Omental fat pad (tissue), 4 donors: ENCODE data around the gene MYBPC1. TPM values are rescaled to one million over a fixed set of nuclear protein-coding genes. Genes with fewer than 3 reads are reported as not detected.
"Not testable (repeated sequence)": the region's sequence is repeated elsewhere in the genome, so short reads cannot be mapped to it uniquely, and the experiment has no call there.

Source experiments
- ATAC-seq: fragments of 150-250 bp; one replicate; pipeline ENCODE4 v1.9.1; 2016; ENCODE audit warnings: mild to moderate bottlenecking, moderate library complexity; ENCODE audit not compliant: low FRiP score
- DNase-seq: peaks from one replicate; pipeline ENCODE4 v3.0.0-alpha.2; 2019; ENCODE audit warnings: low spot score
- total RNA-seq, 4 donors: library from RNA; depleted of rRNA; stranded (reverse); fragments of >200 nt; gene quantifications; one replicate each; pipeline ENCODE4 v1.1.0, GENCODE V29; 2016
- TF ChIP-seq, protein P1 (sequence below), 3 donors: fragments of 450-650 bp; IDR thresholded peaks; one replicate each; pipeline ENCODE4 v1.5.1; 2016 to 2017; ENCODE audit warnings: antibody characterized with exemption in 3 of 3, mild to moderate bottlenecking in 3 of 3, moderate library complexity in 2 of 3

Gene MYBPC1
- total RNA-seq, 4 donors from 2014 or later, result not detected

DNA sequence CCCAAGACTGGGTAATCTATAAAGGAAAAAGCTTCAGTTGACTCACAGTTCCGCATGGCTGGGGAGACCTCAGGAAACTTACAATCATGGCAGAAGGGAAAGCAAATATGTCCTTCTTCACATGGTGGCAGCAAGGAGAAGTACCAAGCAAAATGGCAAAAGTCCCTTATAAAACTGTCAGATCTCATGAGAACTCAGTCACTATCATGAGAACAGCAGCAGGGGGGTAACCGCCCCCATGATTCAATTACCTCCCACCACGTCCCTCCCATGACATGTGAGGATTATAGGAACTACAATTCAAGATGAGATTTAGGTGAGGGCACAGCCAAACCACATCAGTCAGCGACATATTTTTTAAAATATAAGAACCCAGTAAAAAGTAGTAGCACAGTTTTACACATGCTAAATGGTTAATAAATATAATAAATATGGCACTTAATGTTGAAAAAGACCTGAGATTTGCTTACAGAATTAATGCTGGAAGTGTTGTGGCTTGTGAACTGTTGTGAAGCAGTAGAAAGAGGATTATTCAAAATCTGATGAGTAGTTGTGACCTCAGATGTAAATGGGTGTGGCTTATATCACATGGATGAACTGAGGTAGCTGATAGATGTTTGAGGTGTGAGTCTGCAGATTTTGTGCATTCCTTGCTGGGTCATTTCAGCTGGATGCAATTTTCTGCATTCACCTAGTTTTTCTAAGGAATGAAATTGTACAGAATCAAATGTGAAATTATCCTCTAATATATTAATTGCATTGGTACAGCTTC is 55.8 kb downstream of the MYBPC1 start:
- TF ChIP-seq, protein P1, sequence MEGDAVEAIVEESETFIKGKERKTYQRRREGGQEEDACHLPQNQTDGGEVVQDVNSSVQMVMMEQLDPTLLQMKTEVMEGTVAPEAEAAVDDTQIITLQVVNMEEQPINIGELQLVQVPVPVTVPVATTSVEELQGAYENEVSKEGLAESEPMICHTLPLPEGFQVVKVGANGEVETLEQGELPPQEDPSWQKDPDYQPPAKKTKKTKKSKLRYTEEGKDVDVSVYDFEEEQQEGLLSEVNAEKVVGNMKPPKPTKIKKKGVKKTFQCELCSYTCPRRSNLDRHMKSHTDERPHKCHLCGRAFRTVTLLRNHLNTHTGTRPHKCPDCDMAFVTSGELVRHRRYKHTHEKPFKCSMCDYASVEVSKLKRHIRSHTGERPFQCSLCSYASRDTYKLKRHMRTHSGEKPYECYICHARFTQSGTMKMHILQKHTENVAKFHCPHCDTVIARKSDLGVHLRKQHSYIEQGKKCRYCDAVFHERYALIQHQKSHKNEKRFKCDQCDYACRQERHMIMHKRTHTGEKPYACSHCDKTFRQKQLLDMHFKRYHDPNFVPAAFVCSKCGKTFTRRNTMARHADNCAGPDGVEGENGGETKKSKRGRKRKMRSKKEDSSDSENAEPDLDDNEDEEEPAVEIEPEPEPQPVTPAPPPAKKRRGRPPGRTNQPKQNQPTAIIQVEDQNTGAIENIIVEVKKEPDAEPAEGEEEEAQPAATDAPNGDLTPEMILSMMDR (IDR thresholded peaks at IDR 0.05), result no peak
- DNase-seq (no peak), ATAC-seq (no peak)

DNA sequence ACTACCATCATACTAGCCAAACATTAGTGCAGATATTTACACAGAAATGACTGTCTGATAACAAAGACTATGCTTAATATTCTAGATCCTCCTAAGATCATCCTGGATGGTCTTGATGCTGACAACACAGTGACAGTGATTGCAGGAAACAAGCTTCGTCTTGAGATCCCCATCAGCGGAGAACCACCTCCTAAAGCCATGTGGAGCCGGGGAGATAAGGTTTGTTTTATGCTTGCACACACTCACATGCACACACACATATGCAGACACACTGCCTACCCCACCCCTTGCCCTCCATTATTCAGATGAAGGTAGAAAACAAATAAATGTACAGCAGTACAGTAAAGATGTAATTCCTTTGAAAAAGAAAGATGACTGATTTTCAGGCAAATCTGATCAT is 58.3 kb downstream of the MYBPC1 start:
- no peak for DNase-seq
- TF ChIP-seq, protein P1 (IDR thresholded peaks at IDR 0.05), result no peak
- no peak for ATAC-seq

DNA sequence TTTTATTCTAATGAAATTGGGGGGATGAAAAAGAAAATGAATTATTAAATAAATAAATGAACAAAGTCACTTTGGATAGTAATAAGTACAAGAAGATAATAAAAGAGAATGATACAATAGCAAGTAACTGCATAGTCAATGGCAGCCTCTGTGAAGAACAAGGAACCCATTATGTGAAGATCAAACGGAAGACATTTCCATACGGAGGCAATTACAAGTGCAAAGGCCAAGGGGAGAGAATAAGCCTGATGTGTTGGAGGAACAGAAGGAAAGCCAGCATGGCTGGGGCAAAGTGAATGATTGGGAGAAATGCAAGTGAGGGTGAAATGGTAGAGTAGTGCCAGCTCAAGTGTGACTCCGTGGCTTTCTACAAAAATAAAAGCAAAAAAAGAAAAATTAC is 58.7 kb downstream of the MYBPC1 start:
- ATAC-seq, result no peak
- TF ChIP-seq, protein P1 (IDR thresholded peaks at IDR 0.05), result no peak
- DNase-seq, result no peak

DNA sequence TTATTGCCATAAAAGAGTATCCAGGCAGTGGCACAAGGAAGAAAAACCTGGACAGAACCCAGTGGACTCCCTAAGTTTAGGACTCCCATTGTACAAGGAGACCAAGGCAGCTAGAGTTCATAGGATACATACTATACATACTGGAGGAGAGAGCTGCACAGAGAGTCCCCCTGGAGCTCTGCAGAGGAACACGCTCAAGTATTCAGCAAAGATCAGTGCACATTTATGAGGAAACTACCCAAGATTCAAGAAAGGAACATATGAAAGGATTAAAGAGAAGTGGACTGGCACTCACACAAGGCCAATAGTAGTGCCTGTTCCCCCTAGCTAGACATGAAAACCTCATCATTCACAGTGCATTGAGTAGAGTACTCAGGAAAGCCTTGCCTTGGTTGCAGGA is 59.7 kb downstream of the MYBPC1 start:
- no peak for ATAC-seq
- no peak for DNase-seq
- TF ChIP-seq, protein P1 (IDR thresholded peaks at IDR 0.05), result no peak

DNA sequence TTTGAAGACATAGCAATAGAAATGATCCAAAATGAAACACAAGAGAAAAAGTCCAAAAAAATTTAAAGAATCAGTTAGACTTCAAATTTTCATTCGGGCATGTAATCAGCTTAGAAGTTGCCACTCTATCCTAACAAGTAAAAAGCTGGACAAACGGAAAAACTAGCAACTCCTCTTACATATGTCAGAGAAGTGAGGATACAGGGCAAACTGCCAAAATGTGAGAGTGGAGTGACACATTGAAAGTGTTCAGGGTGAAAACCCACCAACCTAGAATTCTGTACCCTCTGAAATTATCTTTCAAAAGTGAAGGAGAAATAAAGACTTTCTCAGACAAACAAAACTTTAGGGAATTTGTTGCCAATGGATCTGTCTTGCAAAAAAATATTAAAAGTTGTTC is 60.6 kb downstream of the MYBPC1 start:
- ATAC-seq, result no peak
- TF ChIP-seq, protein P1 (IDR thresholded peaks at IDR 0.05), result no peak
- no peak for DNase-seq

DNA sequence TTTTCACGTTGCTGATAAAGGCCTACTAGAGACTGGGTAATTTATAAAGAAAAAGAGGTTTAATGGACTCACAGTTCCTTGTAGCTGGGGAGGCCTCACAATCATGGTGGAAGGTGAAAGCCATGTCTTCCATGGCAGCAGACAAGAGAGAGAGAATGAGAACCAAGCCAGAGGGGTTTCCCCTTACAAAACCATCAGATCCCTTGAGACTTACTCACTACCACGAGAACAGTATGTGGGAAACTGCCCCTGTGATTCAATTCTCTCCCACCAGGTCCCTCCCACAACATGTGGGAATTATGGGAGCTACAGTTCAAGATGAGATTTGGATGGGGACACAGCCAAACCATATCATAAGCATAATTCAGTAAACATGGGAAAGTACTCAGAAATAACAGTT is 65.9 kb downstream of the MYBPC1 start:
- DNase-seq, result not testable (repeated sequence)

DNA sequence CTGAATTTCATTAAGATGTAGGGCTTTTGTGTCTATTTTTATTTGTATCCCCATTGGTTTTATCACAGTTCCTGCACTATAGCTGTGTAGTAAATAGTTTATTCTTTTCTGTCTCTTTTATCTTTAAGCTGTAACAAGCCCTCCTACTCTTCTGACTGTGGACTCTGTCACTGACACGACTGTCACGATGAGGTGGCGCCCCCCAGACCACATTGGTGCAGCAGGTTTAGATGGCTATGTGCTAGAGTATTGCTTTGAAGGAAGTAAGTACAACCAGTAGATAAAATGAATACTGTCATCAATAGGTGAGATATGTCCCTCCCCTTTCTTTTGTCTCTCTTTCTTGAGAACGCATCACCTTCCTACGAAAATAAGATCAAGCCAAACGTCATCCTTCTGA is 68.5 kb downstream of the MYBPC1 start:
- TF ChIP-seq, protein P1 (IDR thresholded peaks at IDR 0.05), result no peak
- ATAC-seq (no peak), DNase-seq (no peak)

More for the DNA sequence above, 65.9 kb downstream of the MYBPC1 start:
- ATAC-seq, result not testable (repeated sequence)
